H1 (cell line): Measurements from ENCODE around the gene SLC28A1.

Experiments used
- CREB1 ChIP-seq: IDR thresholded peaks from 2 replicates; pipeline ENCODE4 v1.6.1; 2012; ENCODE audit warnings: inconsistent platforms
- EP300 ChIP-seq, 2 experiments: IDR thresholded peaks; 1 replicate in 1 of 2; 2 replicates in 1 of 2; pipeline ENCODE4 v1.6.1; 2011 to 2012; ENCODE audit warnings: low read depth in 2 of 2, low read length in 2 of 2, mild to moderate bottlenecking in 2 of 2, borderline replicate concordance in 1 of 2, inconsistent platforms in 1 of 2, moderate library complexity in 1 of 2
- EZH2 ChIP-seq: fragments of 200-600 bp; sonication (generic); IDR thresholded peaks from 2 replicates; pipeline ENCODE4 v1.7.1; 2012; ENCODE audit warnings: low read depth, mild to moderate bottlenecking, moderate library complexity, low read length, inconsistent platforms; ENCODE audit not compliant: severe bottlenecking
- GABPA ChIP-seq: IDR thresholded peaks from 2 replicates; pipeline ENCODE4 v1.6.1; 2011; ENCODE audit warnings: mild to moderate bottlenecking, low read length, moderate library complexity, borderline replicate concordance; ENCODE audit not compliant: insufficient read depth
- JUND ChIP-seq: IDR thresholded peaks from 2 replicates; pipeline ENCODE4 v1.6.1; 2011; ENCODE audit warnings: mild to moderate bottlenecking, improper control_type of control experiment, low read length
- MAFK ChIP-seq: IDR thresholded peaks from 2 replicates; pipeline ENCODE4 v1.6.1; 2012; ENCODE audit warnings: low read depth, mild to moderate bottlenecking, improper control_type of control experiment, low read length
- POLR2A ChIP-seq, 2 experiments: IDR thresholded peaks; 1 replicate in 1 of 2; 2 replicates in 1 of 2; pipeline ENCODE4 v1.6.1; 2011; ENCODE audit warnings: low read depth in 2 of 2, low read length in 2 of 2, mild to moderate bottlenecking in 2 of 2; ENCODE audit errors: control extremely low read depth in 1 of 2
- POLR2AphosphoS5 ChIP-seq: IDR thresholded peaks from 2 replicates; pipeline ENCODE4 v1.6.1; 2011; ENCODE audit warnings: low read depth, low read length
- SAP30 ChIP-seq: fragments of 300-600 bp; sonication (generic); IDR thresholded peaks from 2 replicates; pipeline ENCODE4 v1.7.1; 2012; ENCODE audit warnings: low read length, moderate library complexity, mild to moderate bottlenecking, inconsistent platforms; ENCODE audit not compliant: insufficient read depth, insufficient replicate concordance
- SP2 ChIP-seq: IDR thresholded peaks from 2 replicates; pipeline ENCODE4 v1.6.1; 2012; ENCODE audit warnings: mild to moderate bottlenecking, low read length, inconsistent platforms
- SRF ChIP-seq: IDR thresholded peaks from 2 replicates; pipeline ENCODE4 v1.6.1; 2011; ENCODE audit warnings: mild to moderate bottlenecking, low read depth, low read length, moderate library complexity
- TAF1 ChIP-seq: IDR thresholded peaks from 2 replicates; pipeline ENCODE4 v1.6.1; 2011; ENCODE audit warnings: mild to moderate bottlenecking, low read depth, low read length
- TF ChIP-seq, protein P1 (sequence below), 3 experiments: IDR thresholded peaks; 1 replicate in 2 of 3; 2 replicates in 1 of 3; pipeline versions ENCODE4 v1.5.1 to v1.6.1; 2011; ENCODE audit warnings: low read length in 3 of 3, mild to moderate bottlenecking in 3 of 3, inconsistent platforms in 2 of 3, low read depth in 1 of 3, moderate library complexity in 1 of 3; ENCODE audit not compliant: insufficient read depth in 1 of 3; ENCODE audit errors: control extremely low read depth in 1 of 3

DNA sequence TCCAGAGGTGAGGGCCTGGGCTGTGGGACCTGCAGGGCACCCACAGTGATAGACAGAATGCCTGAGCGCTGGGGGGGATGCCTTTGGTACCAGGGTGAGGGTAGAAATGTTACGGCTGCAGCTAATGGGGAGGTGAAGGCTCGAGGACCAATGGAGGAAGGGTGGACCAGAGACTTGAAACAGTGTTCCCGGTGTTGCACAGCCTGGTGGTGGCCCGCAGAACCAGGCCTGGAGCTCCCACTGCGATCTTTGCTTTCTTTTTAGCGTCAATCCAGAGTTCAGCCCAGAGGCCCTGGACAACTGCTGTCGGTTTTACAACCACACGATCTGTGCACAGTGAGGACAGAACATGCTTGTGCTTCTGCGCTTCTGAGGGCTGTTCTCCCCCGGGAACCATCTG, 60.4 kb downstream of the SLC28A1 start:
- no peak for TF ChIP-seq SP2
- TF ChIP-seq, protein P1, sequence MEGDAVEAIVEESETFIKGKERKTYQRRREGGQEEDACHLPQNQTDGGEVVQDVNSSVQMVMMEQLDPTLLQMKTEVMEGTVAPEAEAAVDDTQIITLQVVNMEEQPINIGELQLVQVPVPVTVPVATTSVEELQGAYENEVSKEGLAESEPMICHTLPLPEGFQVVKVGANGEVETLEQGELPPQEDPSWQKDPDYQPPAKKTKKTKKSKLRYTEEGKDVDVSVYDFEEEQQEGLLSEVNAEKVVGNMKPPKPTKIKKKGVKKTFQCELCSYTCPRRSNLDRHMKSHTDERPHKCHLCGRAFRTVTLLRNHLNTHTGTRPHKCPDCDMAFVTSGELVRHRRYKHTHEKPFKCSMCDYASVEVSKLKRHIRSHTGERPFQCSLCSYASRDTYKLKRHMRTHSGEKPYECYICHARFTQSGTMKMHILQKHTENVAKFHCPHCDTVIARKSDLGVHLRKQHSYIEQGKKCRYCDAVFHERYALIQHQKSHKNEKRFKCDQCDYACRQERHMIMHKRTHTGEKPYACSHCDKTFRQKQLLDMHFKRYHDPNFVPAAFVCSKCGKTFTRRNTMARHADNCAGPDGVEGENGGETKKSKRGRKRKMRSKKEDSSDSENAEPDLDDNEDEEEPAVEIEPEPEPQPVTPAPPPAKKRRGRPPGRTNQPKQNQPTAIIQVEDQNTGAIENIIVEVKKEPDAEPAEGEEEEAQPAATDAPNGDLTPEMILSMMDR (IDR thresholded peaks at IDR 0.05; ENCODE audit: control extremely low read depth in 1 of 3, insufficient read depth in 1 of 3, low read depth in 1 of 3, low read length in 3 of 3), result no peak
- TF ChIP-seq EZH2, result no peak
- TF ChIP-seq GABPA, result no peak
- TF ChIP-seq SRF, result no peak
- no peak for TF ChIP-seq JUND
- TF ChIP-seq MAFK, result no peak
- TF ChIP-seq EP300 (IDR thresholded peaks at IDR 0.05; ENCODE audit: borderline replicate concordance in 1 of 2, low read depth in 2 of 2, low read length in 2 of 2), result no peak
- no peak for TF ChIP-seq POLR2A (IDR thresholded peaks at IDR 0.05; ENCODE audit: control extremely low read depth in 1 of 2, low read depth in 2 of 2, low read length in 2 of 2)
- no peak for TF ChIP-seq SAP30
- no peak for TF ChIP-seq TAF1
- no peak for TF ChIP-seq POLR2AphosphoS5
- no peak for TF ChIP-seq CREB1
